Neural cell (in vitro differentiated cells): Measurements from ENCODE around the gene NIFK. TPM values are rescaled to one million over a fixed set of nuclear protein-coding genes. Genes with fewer than 3 reads are reported as not detected.

Source experiments
- H2AFZ ChIP-seq: fragments of 200-600, 300-800 bp; sonication (generic), shearing (Covaris generic); 2 replicates; pipeline ENCODE4 v1.6.0; 2014; ENCODE audit warnings: low read depth, mild to moderate bottlenecking, antibody characterized with exemption, low read length, moderate library complexity
- H3F3A ChIP-seq: fragments of 200-600 bp; shearing (Covaris generic); 2 replicates; pipeline ENCODE4 v1.6.1; 2016; ENCODE audit warnings: mild to moderate bottlenecking, moderate library complexity, mixed read lengths, antibody characterized with exemption, low read length; ENCODE audit not compliant: insufficient read depth, poor library complexity, severe bottlenecking
- H3K27ac ChIP-seq: fragments of 200-600, 300-800 bp; sonication (generic), shearing (Covaris generic); 2 replicates; pipeline ENCODE4 v1.5.1; 2014; ENCODE audit warnings: mild to moderate bottlenecking, low read length, moderate library complexity
- H3K27me3 ChIP-seq: fragments of 300-800, 200-600 bp; sonication (generic), shearing (Covaris generic); 2 replicates; pipeline ENCODE4 v1.6.0; 2014; ENCODE audit warnings: mild to moderate bottlenecking, low read depth, low read length, moderate library complexity; ENCODE audit not compliant: insufficient read depth
- H3K36me3 ChIP-seq: fragments of 300-800, 200-600 bp; sonication (generic), shearing (Covaris generic); 2 replicates; pipeline ENCODE4 v1.5.1; 2014; ENCODE audit warnings: mild to moderate bottlenecking, antibody characterized with exemption, low read length, moderate library complexity; ENCODE audit not compliant: insufficient read depth
- H3K4me2 ChIP-seq: fragments of 300-800, 200-600 bp; sonication (generic), shearing (Covaris generic); 2 replicates; pipeline ENCODE4 v1.6.0; 2014; ENCODE audit warnings: mild to moderate bottlenecking, low read length
- H3K4me3 ChIP-seq: fragments of 300-800, 200-600 bp; sonication (generic), shearing (Covaris generic); 2 replicates; pipeline ENCODE4 v1.5.1; 2014; ENCODE audit warnings: mild to moderate bottlenecking, low read length, moderate library complexity
- H3K79me2 ChIP-seq: fragments of 200-600 bp; shearing (Covaris generic); replicated peaks from 2 replicates; pipeline ENCODE4 v1.6.0; 2014; ENCODE audit warnings: mild to moderate bottlenecking, low read length, moderate library complexity; ENCODE audit not compliant: insufficient read depth
- H3K9ac ChIP-seq: fragments of 300-800, 200-600 bp; sonication (generic), shearing (Covaris generic); 2 replicates; pipeline ENCODE4 v1.6.1; 2016; ENCODE audit warnings: mild to moderate bottlenecking, low read length, mixed read lengths
- H3K9me2 ChIP-seq: fragments of 200-600 bp; shearing (Covaris generic); 2 replicates; pipeline ENCODE4 v1.6.1; 2016; ENCODE audit warnings: mild to moderate bottlenecking, low read length, mixed read lengths; ENCODE audit not compliant: insufficient read depth
- H3K9me3 ChIP-seq: fragments of 200-600, 300-800 bp; sonication (generic), shearing (Covaris generic); 2 replicates; pipeline ENCODE4 v1.6.1; 2016; ENCODE audit warnings: mild to moderate bottlenecking, mixed run types, low read length, moderate library complexity, mixed read lengths
- H4K20me1 ChIP-seq: fragments of 200-600 bp; shearing (Covaris generic); 2 replicates; pipeline ENCODE4 v1.6.1; 2016; ENCODE audit warnings: mild to moderate bottlenecking, mixed run types; ENCODE audit not compliant: insufficient read depth
- CTCF ChIP-seq: fragments of 450-650 bp; IDR thresholded peaks from 2 replicates; pipeline ENCODE4 v1.5.1; 2014; ENCODE audit warnings: antibody characterized with exemption, mild to moderate bottlenecking, moderate library complexity; ENCODE audit not compliant: poor library complexity, severe bottlenecking
- EP300 ChIP-seq: fragments of 450-650 bp; conservative IDR thresholded peaks from 2 replicates; pipeline ENCODE4 v1.6.1; 2014; ENCODE audit warnings: antibody characterized with exemption, mild to moderate bottlenecking, moderate library complexity; ENCODE audit not compliant: poor library complexity, severe bottlenecking
- EZH2 ChIP-seq: fragments of 200-600, 300-800 bp; shearing (Covaris generic), sonication (generic); IDR thresholded peaks from 2 replicates; pipeline ENCODE4 v1.6.1; 2014; ENCODE audit warnings: antibody characterized with exemption, low read length, borderline replicate concordance, mild to moderate bottlenecking; ENCODE audit not compliant: insufficient read depth, poor library complexity, severe bottlenecking
- MXI1 ChIP-seq: fragments of 450-650 bp; conservative IDR thresholded peaks from 2 replicates; pipeline ENCODE4 v1.6.1; 2014; ENCODE audit warnings: antibody characterized with exemption, mild to moderate bottlenecking; ENCODE audit not compliant: poor library complexity, severe bottlenecking
- POLR2AphosphoS5 ChIP-seq: IDR thresholded peaks from 2 replicates; pipeline ENCODE4 v1.6.1; 2012
- RAD21 ChIP-seq: fragments of 450-650 bp; conservative IDR thresholded peaks from 2 replicates; pipeline ENCODE4 v1.6.1; 2014; ENCODE audit warnings: antibody characterized with exemption, mild to moderate bottlenecking, moderate library complexity
- SMC3 ChIP-seq: fragments of 450-650 bp; conservative IDR thresholded peaks from 2 replicates; pipeline ENCODE4 v1.6.1; 2014; ENCODE audit warnings: antibody characterized with exemption, mild to moderate bottlenecking, moderate library complexity; ENCODE audit not compliant: poor library complexity
- TAF1 ChIP-seq: IDR thresholded peaks from 2 replicates; pipeline ENCODE4 v1.6.1; 2012; ENCODE audit warnings: low read depth
- polyA plus RNA-seq: library from polyadenylated mRNA; depleted of rRNA; stranded (reverse); fragments of >200 nt; gene quantifications from 2 replicates; pipeline ENCODE4 v1.2.3, GENCODE V29; 2014
- TF ChIP-seq, protein P1 (sequence below): IDR thresholded peaks from 2 replicates; pipeline ENCODE4 v1.6.1; 2012; ENCODE audit warnings: borderline replicate concordance

Gene NIFK
- polyA plus RNA-seq, 1 donor from 2014 or later, result 60.9 TPM

DNA sequence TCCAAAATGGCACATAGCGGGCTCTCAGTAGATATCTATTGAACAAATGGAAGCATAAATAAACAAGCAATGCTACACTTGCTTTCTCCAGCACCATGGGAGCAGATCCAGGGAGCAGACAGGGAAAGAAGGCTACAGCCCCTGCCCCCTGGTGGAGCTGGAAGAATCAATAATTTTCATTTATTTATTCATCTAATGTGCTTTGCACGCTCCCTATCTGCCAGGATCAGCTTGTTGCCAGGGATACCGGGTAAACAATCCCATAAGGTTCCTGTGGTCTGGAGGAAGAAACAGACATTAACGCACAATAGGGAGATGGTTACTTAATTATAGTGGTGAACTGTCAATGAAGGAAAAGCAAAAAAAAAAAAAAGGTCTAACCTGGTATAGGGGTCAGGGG is 47.3 kb downstream of the NIFK start:
- TF ChIP-seq TAF1 (no peak), POLR2AphosphoS5 (no peak), EP300 (no peak), CTCF (peak; percentile 46), SMC3 (peak; percentile 43), RAD21 (peak; percentile 38), MXI1 (no peak), EZH2 (no peak)
- TF ChIP-seq, protein P1, sequence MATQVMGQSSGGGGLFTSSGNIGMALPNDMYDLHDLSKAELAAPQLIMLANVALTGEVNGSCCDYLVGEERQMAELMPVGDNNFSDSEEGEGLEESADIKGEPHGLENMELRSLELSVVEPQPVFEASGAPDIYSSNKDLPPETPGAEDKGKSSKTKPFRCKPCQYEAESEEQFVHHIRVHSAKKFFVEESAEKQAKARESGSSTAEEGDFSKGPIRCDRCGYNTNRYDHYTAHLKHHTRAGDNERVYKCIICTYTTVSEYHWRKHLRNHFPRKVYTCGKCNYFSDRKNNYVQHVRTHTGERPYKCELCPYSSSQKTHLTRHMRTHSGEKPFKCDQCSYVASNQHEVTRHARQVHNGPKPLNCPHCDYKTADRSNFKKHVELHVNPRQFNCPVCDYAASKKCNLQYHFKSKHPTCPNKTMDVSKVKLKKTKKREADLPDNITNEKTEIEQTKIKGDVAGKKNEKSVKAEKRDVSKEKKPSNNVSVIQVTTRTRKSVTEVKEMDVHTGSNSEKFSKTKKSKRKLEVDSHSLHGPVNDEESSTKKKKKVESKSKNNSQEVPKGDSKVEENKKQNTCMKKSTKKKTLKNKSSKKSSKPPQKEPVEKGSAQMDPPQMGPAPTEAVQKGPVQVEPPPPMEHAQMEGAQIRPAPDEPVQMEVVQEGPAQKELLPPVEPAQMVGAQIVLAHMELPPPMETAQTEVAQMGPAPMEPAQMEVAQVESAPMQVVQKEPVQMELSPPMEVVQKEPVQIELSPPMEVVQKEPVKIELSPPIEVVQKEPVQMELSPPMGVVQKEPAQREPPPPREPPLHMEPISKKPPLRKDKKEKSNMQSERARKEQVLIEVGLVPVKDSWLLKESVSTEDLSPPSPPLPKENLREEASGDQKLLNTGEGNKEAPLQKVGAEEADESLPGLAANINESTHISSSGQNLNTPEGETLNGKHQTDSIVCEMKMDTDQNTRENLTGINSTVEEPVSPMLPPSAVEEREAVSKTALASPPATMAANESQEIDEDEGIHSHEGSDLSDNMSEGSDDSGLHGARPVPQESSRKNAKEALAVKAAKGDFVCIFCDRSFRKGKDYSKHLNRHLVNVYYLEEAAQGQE, result no peak
- Histone ChIP-seq H3K4me3 (no peak overlapping the region), H3K36me3 (no peaks in the 10 kb centered on the region), H4K20me1 (no peaks in the 10 kb centered on the region), H3K9me2 (no peaks in the 10 kb centered on the region), H3K79me2 (no peaks in the 10 kb centered on the region), H3K9me3 (no peaks in the 10 kb centered on the region), H2AFZ (no peak overlapping the region), H3K4me2 (no peak overlapping the region), H3F3A (no peaks in the 10 kb centered on the region), H3K27me3 (no peaks in the 10 kb centered on the region), H3K27ac (no peak overlapping the region), H3K9ac (no peak overlapping the region)

GRCh38 chr2:121688820-121689219 is 47.9 kb downstream of the NIFK start:
- Histone ChIP-seq H3K4me3 (no peak overlapping the region), H4K20me1 (no peaks in the 10 kb centered on the region), H3F3A (no peaks in the 10 kb centered on the region), H3K9ac (no peak overlapping the region), H3K27me3 (no peaks in the 10 kb centered on the region), H2AFZ (no peak overlapping the region), H3K27ac (no peak overlapping the region), H3K36me3 (no peaks in the 10 kb centered on the region), H3K79me2 (no peaks in the 10 kb centered on the region), H3K9me3 (no peaks in the 10 kb centered on the region), H3K9me2 (no peaks in the 10 kb centered on the region), H3K4me2 (no peak overlapping the region)
- no peak for TF ChIP-seq EP300
- no peak for TF ChIP-seq POLR2AphosphoS5
- no peak for TF ChIP-seq RAD21
- TF ChIP-seq MXI1, result no peak
- no peak for TF ChIP-seq TAF1
